Endothelial cell of umbilical vein (primary cell): ENCODE results near the gene SLC12A9. TPM values are rescaled to one million over a fixed set of nuclear protein-coding genes. Genes with fewer than 3 reads are reported as not detected.

ENCODE experiments used
- BruUV-seq: library from RNA; stranded (reverse); fragments of 400-500 nt; replicated peaks from 2 replicates; lab custom pipeline; 2021; lab: Mats Ljungman, UMichigan
- CTCF ChIA-PET: fragments of 300-600, 350-600 bp; sonication (Branson Sonifier 250); formaldehyde crosslinking; loops from one replicate; lab custom pipeline; 2021; ENCODE audit warnings: antibody characterized with exemption, inconsistent platforms; lab: Charles Lee
- POLR2A ChIA-PET: fragments of 300-600, 350-600 bp; sonication (Branson Sonifier 250); formaldehyde crosslinking; loops from one replicate; lab custom pipeline; 2021; ENCODE audit warnings: antibody characterized with exemption, inconsistent platforms; lab: Charles Lee
- DNase-seq: peaks from one replicate; pipeline ENCODE4 v3.0.0-alpha.2; 2011; ENCODE audit warnings: low read depth, low spot score
- FAIRE-seq: peaks from 2 replicates; lab custom pipeline; 2011; peaks lifted over from hg19 to GRCh38; lab: Jason Lieb, UNC
- H2AFZ ChIP-seq: 2 replicates; pipeline ENCODE4 v1.6.0; 2012; ENCODE audit warnings: low read depth, low read length, control low read depth, inconsistent platforms
- H3K27ac ChIP-seq: 2 replicates; pipeline ENCODE4 v1.5.1; 2011; ENCODE audit warnings: low read depth, mild to moderate bottlenecking, control low read depth, low read length, moderate library complexity; ENCODE audit not compliant: insufficient read depth
- H3K27me3 ChIP-seq, 2 experiments: 2 replicates each; pipeline versions ENCODE4 v1.6.0 to v1.6.1; 2011; ENCODE audit warnings: low read length in 2 of 2, mixed read lengths in 1 of 2; ENCODE audit not compliant: control insufficient read depth in 2 of 2, insufficient read depth in 2 of 2
- H3K36me3 ChIP-seq, 2 experiments: 2 replicates in 1 of 2; 3 replicates in 1 of 2; pipeline ENCODE4 v1.5.1; 2011; ENCODE audit warnings: low read length in 2 of 2, mild to moderate bottlenecking in 1 of 2, moderate library complexity in 1 of 2; ENCODE audit not compliant: control insufficient read depth in 2 of 2, insufficient read depth in 2 of 2; ENCODE audit errors: extremely low read depth in 1 of 2
- H3K4me1 ChIP-seq: 3 replicates; pipeline ENCODE4 v1.5.1; 2011; ENCODE audit warnings: mild to moderate bottlenecking, low read length; ENCODE audit not compliant: control insufficient read depth, insufficient read depth; ENCODE audit errors: extremely low read depth
- H3K4me2 ChIP-seq: 2 replicates; pipeline ENCODE4 v1.6.1; 2011; ENCODE audit warnings: low read length, control low read depth, mixed read lengths; ENCODE audit not compliant: insufficient read depth
- H3K4me3 ChIP-seq, 3 experiments: fragments of 200-600 bp in 1 of 3; sonication (generic), shearing (Covaris generic) in 1 of 3; replicated peaks in 1 of 3; 2 replicates each; pipeline ENCODE4 v1.5.1; 2011 to 2016; ENCODE audit warnings: control low read depth in 3 of 3, low read length in 3 of 3, mild to moderate bottlenecking in 2 of 3, inconsistent platforms in 1 of 3, low read depth in 1 of 3, moderate library complexity in 1 of 3; ENCODE audit not compliant: insufficient read depth in 1 of 3
- H3K79me2 ChIP-seq: 2 replicates; pipeline ENCODE4 v1.6.0; 2012; ENCODE audit warnings: low read length, inconsistent platforms; ENCODE audit not compliant: control insufficient read depth, insufficient read depth
- H3K9ac ChIP-seq: replicated peaks from 2 replicates; pipeline ENCODE3; 2011; ENCODE audit warnings: low read length, control low read depth; ENCODE audit not compliant: insufficient read depth; ENCODE audit errors: extremely low read depth
- H3K9me1 ChIP-seq: replicated peaks from 3 replicates; pipeline ENCODE4 v1.6.0; 2011; ENCODE audit warnings: mild to moderate bottlenecking, low read length; ENCODE audit not compliant: control insufficient read depth, insufficient read depth; ENCODE audit errors: extremely low read depth
- H3K9me3 ChIP-seq: replicated peaks from 2 replicates; pipeline ENCODE4 v1.5.1; 2012; ENCODE audit warnings: low read length, inconsistent platforms; ENCODE audit not compliant: control insufficient read depth, insufficient read depth
- H4K20me1 ChIP-seq: replicated peaks from 2 replicates; pipeline ENCODE3; 2011; ENCODE audit warnings: mild to moderate bottlenecking, low read length; ENCODE audit not compliant: control insufficient read depth, insufficient read depth; ENCODE audit errors: extremely low read depth
- CTCF ChIP-seq, 2 donors: IDR thresholded peaks; 1 replicate in 1 of 2; 2 replicates in 1 of 2; pipeline ENCODE4 v1.5.1; 2011; ENCODE audit warnings: low read length in 2 of 2, mild to moderate bottlenecking in 2 of 2, moderate library complexity in 2 of 2, control low read depth in 1 of 2, inconsistent platforms in 1 of 2, low read depth in 1 of 2; ENCODE audit not compliant: insufficient read depth in 1 of 2; ENCODE audit errors: extremely low read depth in 1 of 2
- EZH2 ChIP-seq: IDR thresholded peaks from 2 replicates; pipeline ENCODE4 v1.6.1; 2012; ENCODE audit warnings: borderline replicate concordance, low read depth, mild to moderate bottlenecking, moderate library complexity, low read length, inconsistent platforms; ENCODE audit not compliant: severe bottlenecking
- FOS ChIP-seq: IDR thresholded peaks from 2 replicates; pipeline ENCODE4 v1.6.1; 2011; ENCODE audit warnings: mild to moderate bottlenecking, low read length, moderate library complexity, borderline replicate concordance; ENCODE audit not compliant: insufficient read depth
- GATA2 ChIP-seq: IDR thresholded peaks from 2 replicates; pipeline ENCODE4 v1.7.0; 2011; ENCODE audit warnings: low read depth, mild to moderate bottlenecking, moderate library complexity, mixed read lengths, low read length; ENCODE audit not compliant: insufficient read length, insufficient read depth
- JUN ChIP-seq: IDR thresholded peaks from 2 replicates; pipeline ENCODE4 v1.6.1; 2011; ENCODE audit warnings: borderline replicate concordance, low read depth; ENCODE audit not compliant: insufficient read length, insufficient read depth
- MAX ChIP-seq: IDR thresholded peaks from 2 replicates; pipeline ENCODE4 v1.6.1; 2011; ENCODE audit not compliant: insufficient read depth, insufficient read length
- MYC ChIP-seq: IDR thresholded peaks from one replicate; pipeline ENCODE4 v1.6.1; 2011; ENCODE audit warnings: mild to moderate bottlenecking, low read depth, low read length
- POLR2A ChIP-seq: IDR thresholded peaks from 2 replicates; pipeline ENCODE4 v1.6.1; 2012; ENCODE audit warnings: low read depth, mild to moderate bottlenecking, control low read depth, low read length
- POLR2AphosphoS5 ChIP-seq: IDR thresholded peaks from 2 replicates; pipeline ENCODE4 v1.6.1; 2012; ENCODE audit warnings: low read depth, mild to moderate bottlenecking, control low read depth, low read length, moderate library complexity; ENCODE audit not compliant: insufficient read depth
- dilution Hi-C: fragments of 300-500 bp; cut with MboI; formaldehyde crosslinking; loops from one replicate; pipeline ENCODE4 v1.15.0; 2019; ENCODE audit warnings: low sequenced_read_pairs; ENCODE audit not compliant: extremely low pct_ligation_motif_present
- intact Hi-C: fragments of 100-400 bp; cut with micrococcal nuclease; formaldehyde crosslinking; loops from one replicate; pipeline ENCODE4 v1.10.0; 2022
- polyA plus RNA-seq, 4 experiments: library from polyadenylated mRNA; depleted of rRNA in 3 of 4; stranded (reverse) in 3 of 4; unstranded in 1 of 4; fragments of >200 nt; gene quantifications; 2 replicates each; pipeline versions ENCODE4 v1.2.1 to v1.2.3, GENCODE V29; 2011 to 2012; ENCODE audit warnings: missing spikeins in 1 of 4
- total RNA-seq: library from RNA; stranded (reverse); gene quantifications from 2 replicates; pipeline ENCODE4 v1.2.3, GENCODE V29; 2021

The SLC12A9 gene
- total and polyA plus RNA-seq, 2 donors (not counting 3 experiments of a cell fraction or from before 2014, with no cell fraction given) = 35.0 to 37.0 TPM

- peaks cover 40% of the 10 kb centered on the region for H3K79me2 ChIP-seq
- ChIA-PET CTCF (interaction anchor here (0.9 to 1.0 kb wide), 2 partner anchors 8 to 84 kb away, joined by 3 read pairs; partner anchors contain the start of gene SRRT), POLR2A (no interaction called here)
- no peak overlapping the region for H3K27ac ChIP-seq
- intact Hi-C loops (no loop called here), dilution Hi-C loops (no loop called here)
- H3K4me3 ChIP-seq = no peak overlapping the region
- H3K4me1 ChIP-seq = peaks cover 14% of the 10 kb centered on the region
- DNase-seq = no peak
- no peaks in the 10 kb centered on the region for H3K27me3 ChIP-seq
- no peak overlapping the region for H2AFZ ChIP-seq
- H3K9ac ChIP-seq = no peak overlapping the region
- H3K4me2 ChIP-seq = no peak overlapping the region
- H4K20me1 ChIP-seq = no peaks in the 10 kb centered on the region
- no TSS peak for BruUV-seq
- no peaks in the 10 kb centered on the region for H3K9me3 ChIP-seq
- H3K36me3 ChIP-seq = peaks cover 27 to 64% of the 10 kb centered on the region in 2 experiments
- no peaks in the 10 kb centered on the region for H3K9me1 ChIP-seq
- TF ChIP-seq MAX = no peak
- no peak for TF ChIP-seq GATA2
- no peak for TF ChIP-seq FOS
- TF ChIP-seq POLR2A = no peak
- TF ChIP-seq MYC = no peak
- TF ChIP-seq EZH2 = no peak
- TF ChIP-seq POLR2AphosphoS5 = no peak
- TF ChIP-seq CTCF (IDR thresholded peaks at IDR 0.05; ENCODE audit: extremely low read depth in 1 of 2, insufficient read depth in 1 of 2, low read depth in 1 of 2, low read length in 2 of 2) = no peak
- TF ChIP-seq JUN = no peak
- FAIRE-seq = no peak
Observed at GRCh38 chr7:100882785-100883526, 30.4 kb downstream of the SLC12A9 start.
